ENCODE results near the gene PIH1D1.

PIH1D1 gene

DNA sequence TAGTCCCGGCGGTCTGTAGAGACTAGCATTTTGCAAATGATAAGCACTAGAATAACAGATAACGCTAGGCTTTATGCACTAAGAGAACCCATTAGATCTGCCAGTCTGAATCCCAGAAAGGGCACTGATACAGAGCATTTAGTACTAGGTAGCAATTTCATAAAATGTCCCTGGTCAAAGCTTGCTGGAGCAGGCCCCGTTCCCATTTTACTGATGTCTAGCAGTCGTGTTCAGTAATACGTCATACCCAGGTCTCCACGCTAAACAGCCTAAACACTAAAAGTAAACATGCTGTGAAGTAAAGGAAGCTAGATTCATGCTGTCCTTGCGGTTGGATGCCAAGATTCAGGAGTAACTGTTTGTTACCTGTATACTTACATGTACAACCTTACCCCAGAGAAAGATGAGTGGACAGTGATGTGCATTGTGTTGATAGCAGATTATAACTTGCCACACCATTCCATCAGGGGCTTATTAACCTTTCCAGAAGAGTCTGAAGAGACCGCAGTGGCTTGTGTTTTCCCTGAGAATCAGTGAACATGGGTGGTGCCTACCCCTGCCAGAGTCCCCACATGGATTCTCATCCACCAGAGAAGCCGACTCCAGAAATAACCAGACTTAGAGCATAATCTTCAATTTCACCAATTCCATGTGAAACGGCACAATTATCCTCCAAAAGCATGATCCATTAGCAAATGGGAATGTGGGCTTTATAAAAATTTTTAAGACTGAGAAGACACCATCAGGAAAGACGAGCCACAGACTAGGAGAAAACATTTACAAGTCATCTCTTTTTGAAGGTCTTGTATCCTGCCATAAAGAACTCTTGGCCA lies 41.2 kb upstream of the PIH1D1 start (continued):
- TF ChIP-seq ZNF600 (tag by site-specific recombination; IDR thresholded peaks at IDR 0.05): peak; percentile 64
- TF ChIP-seq ZNF426 (tag by site-specific recombination; IDR thresholded peaks at IDR 0.05): no peak
- TF ChIP-seq, protein P1, sequence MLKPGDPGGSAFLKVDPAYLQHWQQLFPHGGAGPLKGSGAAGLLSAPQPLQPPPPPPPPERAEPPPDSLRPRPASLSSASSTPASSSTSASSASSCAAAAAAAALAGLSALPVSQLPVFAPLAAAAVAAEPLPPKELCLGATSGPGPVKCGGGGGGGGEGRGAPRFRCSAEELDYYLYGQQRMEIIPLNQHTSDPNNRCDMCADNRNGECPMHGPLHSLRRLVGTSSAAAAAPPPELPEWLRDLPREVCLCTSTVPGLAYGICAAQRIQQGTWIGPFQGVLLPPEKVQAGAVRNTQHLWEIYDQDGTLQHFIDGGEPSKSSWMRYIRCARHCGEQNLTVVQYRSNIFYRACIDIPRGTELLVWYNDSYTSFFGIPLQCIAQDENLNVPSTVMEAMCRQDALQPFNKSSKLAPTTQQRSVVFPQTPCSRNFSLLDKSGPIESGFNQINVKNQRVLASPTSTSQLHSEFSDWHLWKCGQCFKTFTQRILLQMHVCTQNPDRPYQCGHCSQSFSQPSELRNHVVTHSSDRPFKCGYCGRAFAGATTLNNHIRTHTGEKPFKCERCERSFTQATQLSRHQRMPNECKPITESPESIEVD (tag by site-specific recombination; IDR thresholded peaks at IDR 0.05): no peak
- TF ChIP-seq ZNF239 (tag by site-specific recombination; IDR thresholded peaks at IDR 0.05): no peak
- TF ChIP-seq YY1 (tag by site-specific recombination; IDR thresholded peaks at IDR 0.05): no peak
- no peak for TF ChIP-seq ZNF292 (tag by site-specific recombination; IDR thresholded peaks at IDR 0.05; ENCODE audit: borderline replicate concordance, low read depth)
- TF ChIP-seq, protein P2, sequence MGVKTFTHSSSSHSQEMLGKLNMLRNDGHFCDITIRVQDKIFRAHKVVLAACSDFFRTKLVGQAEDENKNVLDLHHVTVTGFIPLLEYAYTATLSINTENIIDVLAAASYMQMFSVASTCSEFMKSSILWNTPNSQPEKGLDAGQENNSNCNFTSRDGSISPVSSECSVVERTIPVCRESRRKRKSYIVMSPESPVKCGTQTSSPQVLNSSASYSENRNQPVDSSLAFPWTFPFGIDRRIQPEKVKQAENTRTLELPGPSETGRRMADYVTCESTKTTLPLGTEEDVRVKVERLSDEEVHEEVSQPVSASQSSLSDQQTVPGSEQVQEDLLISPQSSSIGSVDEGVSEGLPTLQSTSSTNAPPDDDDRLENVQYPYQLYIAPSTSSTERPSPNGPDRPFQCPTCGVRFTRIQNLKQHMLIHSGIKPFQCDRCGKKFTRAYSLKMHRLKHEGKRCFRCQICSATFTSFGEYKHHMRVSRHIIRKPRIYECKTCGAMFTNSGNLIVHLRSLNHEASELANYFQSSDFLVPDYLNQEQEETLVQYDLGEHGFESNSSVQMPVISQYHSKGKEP (tag by site-specific recombination; IDR thresholded peaks at IDR 0.05): no peak
- TF ChIP-seq ZIC2 (tag by site-specific recombination; IDR thresholded peaks at IDR 0.05): no peak
- no peak for TF ChIP-seq SP7 (tag by site-specific recombination; IDR thresholded peaks at IDR 0.05)
- TF ChIP-seq ZNF169 (tag by site-specific recombination; IDR thresholded peaks at IDR 0.05): no peak
- TF ChIP-seq ZNF558 (tag by site-specific recombination; IDR thresholded peaks at IDR 0.05): no peak
- no peak for TF ChIP-seq YY2 (tag by site-specific recombination; IDR thresholded peaks at IDR 0.05)
- no peak for TF ChIP-seq ZNF621 (tag by site-specific recombination; IDR thresholded peaks at IDR 0.05)
- no peak for TF ChIP-seq ZNF404 (tag by site-specific recombination; IDR thresholded peaks at IDR 0.05)
- TF ChIP-seq, protein P3, sequence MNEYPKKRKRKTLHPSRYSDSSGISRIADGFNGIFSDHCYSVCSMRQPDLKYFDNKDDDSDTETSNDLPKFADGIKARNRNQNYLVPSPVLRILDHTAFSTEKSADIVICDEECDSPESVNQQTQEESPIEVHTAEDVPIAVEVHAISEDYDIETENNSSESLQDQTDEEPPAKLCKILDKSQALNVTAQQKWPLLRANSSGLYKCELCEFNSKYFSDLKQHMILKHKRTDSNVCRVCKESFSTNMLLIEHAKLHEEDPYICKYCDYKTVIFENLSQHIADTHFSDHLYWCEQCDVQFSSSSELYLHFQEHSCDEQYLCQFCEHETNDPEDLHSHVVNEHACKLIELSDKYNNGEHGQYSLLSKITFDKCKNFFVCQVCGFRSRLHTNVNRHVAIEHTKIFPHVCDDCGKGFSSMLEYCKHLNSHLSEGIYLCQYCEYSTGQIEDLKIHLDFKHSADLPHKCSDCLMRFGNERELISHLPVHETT (tag by site-specific recombination; IDR thresholded peaks at IDR 0.05): no peak; the same call in 1 of the 2 replicates
- no peak for TF ChIP-seq ZNF133 (tag by site-specific recombination; IDR thresholded peaks at IDR 0.05)
- no peak for TF ChIP-seq ZNF248 (tag by site-specific recombination; IDR thresholded peaks at IDR 0.05)
- TF ChIP-seq ZNF211 (tag by site-specific recombination; IDR thresholded peaks at IDR 0.05; ENCODE audit: low read depth): no peak
- peak; percentile 52; the same call in 1 of the 2 replicates for TF ChIP-seq ZNF660 (tag by site-specific recombination; IDR thresholded peaks at IDR 0.05)
- 0 out of 2 replicates have a peak, but pooled peaks have one; percentile 11 for TF ChIP-seq ZNF501 (tag by site-specific recombination; IDR thresholded peaks at IDR 0.05)
- TF ChIP-seq KLF1 (tag by site-specific recombination; IDR thresholded peaks at IDR 0.05): no peak
- TF ChIP-seq, protein P4, sequence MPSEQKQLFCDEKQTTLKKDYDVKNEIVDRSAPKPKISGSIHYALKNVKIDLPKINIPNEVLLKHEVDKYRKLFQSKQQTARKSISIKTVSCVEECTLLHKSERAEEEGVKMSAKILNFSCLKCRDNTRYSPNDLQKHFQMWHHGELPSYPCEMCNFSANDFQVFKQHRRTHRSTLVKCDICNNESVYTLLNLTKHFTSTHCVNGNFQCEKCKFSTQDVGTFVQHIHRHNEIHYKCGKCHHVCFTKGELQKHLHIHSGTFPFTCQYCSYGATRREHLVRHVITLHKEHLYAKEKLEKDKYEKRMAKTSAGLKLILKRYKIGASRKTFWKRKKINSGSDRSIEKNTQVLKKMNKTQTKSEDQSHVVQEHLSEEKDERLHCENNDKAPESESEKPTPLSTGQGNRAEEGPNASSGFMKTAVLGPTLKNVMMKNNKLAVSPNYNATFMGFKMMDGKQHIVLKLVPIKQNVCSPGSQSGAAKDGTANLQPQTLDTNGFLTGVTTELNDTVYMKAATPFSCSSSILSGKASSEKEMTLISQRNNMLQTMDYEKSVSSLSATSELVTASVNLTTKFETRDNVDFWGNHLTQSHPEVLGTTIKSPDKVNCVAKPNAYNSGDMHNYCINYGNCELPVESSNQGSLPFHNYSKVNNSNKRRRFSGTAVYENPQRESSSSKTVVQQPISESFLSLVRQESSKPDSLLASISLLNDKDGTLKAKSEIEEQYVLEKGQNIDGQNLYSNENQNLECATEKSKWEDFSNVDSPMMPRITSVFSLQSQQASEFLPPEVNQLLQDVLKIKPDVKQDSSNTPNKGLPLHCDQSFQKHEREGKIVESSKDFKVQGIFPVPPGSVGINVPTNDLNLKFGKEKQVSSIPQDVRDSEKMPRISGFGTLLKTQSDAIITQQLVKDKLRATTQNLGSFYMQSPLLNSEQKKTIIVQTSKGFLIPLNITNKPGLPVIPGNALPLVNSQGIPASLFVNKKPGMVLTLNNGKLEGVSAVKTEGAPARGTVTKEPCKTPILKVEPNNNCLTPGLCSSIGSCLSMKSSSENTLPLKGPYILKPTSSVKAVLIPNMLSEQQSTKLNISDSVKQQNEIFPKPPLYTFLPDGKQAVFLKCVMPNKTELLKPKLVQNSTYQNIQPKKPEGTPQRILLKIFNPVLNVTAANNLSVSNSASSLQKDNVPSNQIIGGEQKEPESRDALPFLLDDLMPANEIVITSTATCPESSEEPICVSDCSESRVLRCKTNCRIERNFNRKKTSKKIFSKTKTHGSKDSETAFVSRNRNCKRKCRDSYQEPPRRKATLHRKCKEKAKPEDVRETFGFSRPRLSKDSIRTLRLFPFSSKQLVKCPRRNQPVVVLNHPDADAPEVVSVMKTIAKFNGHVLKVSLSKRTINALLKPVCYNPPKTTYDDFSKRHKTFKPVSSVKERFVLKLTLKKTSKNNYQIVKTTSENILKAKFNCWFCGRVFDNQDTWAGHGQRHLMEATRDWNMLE (tag by site-specific recombination; conservative IDR thresholded peaks at IDR 0.05; ENCODE audit: low read depth): no peak
- TF ChIP-seq, protein P5, sequence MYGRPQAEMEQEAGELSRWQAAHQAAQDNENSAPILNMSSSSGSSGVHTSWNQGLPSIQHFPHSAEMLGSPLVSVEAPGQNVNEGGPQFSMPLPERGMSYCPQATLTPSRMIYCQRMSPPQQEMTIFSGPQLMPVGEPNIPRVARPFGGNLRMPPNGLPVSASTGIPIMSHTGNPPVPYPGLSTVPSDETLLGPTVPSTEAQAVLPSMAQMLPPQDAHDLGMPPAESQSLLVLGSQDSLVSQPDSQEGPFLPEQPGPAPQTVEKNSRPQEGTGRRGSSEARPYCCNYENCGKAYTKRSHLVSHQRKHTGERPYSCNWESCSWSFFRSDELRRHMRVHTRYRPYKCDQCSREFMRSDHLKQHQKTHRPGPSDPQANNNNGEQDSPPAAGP (tag by site-specific recombination; IDR thresholded peaks at IDR 0.05): no peak
- TF ChIP-seq ZNF274 (IDR thresholded peaks at IDR 0.05; ENCODE audit: low read length): no peak
- no peak for TF ChIP-seq ZNF274 (tag by site-specific recombination; IDR thresholded peaks at IDR 0.05; ENCODE audit: borderline replicate concordance)
- TF ChIP-seq, protein P6, sequence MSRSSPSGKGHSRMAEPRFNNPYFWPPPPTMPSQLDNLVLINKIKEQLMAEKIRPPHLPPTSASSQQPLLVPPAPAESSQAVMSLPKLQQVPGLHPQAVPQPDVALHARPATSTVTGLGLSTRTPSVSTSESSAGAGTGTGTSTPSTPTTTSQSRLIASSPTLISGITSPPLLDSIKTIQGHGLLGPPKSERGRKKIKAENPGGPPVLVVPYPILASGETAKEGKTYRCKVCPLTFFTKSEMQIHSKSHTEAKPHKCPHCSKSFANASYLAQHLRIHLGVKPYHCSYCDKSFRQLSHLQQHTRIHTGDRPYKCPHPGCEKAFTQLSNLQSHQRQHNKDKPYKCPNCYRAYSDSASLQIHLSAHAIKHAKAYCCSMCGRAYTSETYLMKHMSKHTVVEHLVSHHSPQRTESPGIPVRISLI (tag by site-specific recombination; IDR thresholded peaks at IDR 0.05): no peak
- no peak for TF ChIP-seq ZBTB8A (tag by site-specific recombination; IDR thresholded peaks at IDR 0.05)
- TF ChIP-seq ZNF629 (tag by site-specific recombination; IDR thresholded peaks at IDR 0.05): peak; percentile 95
